Endodermal cell (in vitro differentiated cells): ENCODE data around the gene KRT25. TPM values are rescaled to one million over a fixed set of nuclear protein-coding genes. Genes with fewer than 3 reads are reported as not detected.
A peak's percentile ranks its signal among the peaks of the same experiment; 100 is the strongest.

Source experiments
- DNase-seq: peaks from one replicate; pipeline ENCODE4 v3.0.0-alpha.2; 2017
- H3K27ac ChIP-seq: 2 replicates; pipeline ENCODE4 v1.5.1; 2013; ENCODE audit warnings: mild to moderate bottlenecking, low read depth, low read length, moderate library complexity
- H3K27me3 ChIP-seq: 2 replicates; pipeline ENCODE4 v1.6.1; 2013; ENCODE audit warnings: mild to moderate bottlenecking, low read length, moderate library complexity; ENCODE audit not compliant: insufficient read depth, control insufficient read depth, poor library complexity, severe bottlenecking
- H3K36me3 ChIP-seq: 2 replicates; pipeline ENCODE4 v1.7.0; 2013; ENCODE audit warnings: mild to moderate bottlenecking, low read length, moderate library complexity; ENCODE audit not compliant: control insufficient read depth, insufficient read depth
- H3K4me1 ChIP-seq: one replicate; pipeline ENCODE4 v1.7.0; 2013; ENCODE audit warnings: low read length; ENCODE audit not compliant: control insufficient read depth, insufficient read depth
- H3K4me3 ChIP-seq: 2 replicates; pipeline ENCODE4 v1.5.1; 2013; ENCODE audit warnings: mild to moderate bottlenecking, low read length, moderate library complexity
- H3K9ac ChIP-seq: 2 replicates; pipeline ENCODE4 v1.6.1; 2013; ENCODE audit warnings: mild to moderate bottlenecking, low read length, moderate library complexity; ENCODE audit not compliant: poor library complexity, severe bottlenecking; ENCODE audit errors: extremely low read depth
- H3K9me3 ChIP-seq: 2 replicates; pipeline ENCODE4 v1.6.1; 2013; ENCODE audit warnings: mild to moderate bottlenecking, low read length, moderate library complexity; ENCODE audit not compliant: control insufficient read depth
- H3K27ac Mint-ChIP-seq: 2 replicates; pipeline ENCODE4 v1.8.0; 2020; ENCODE audit warnings: mixed read lengths
- H3K27me3 Mint-ChIP-seq: 2 replicates; pipeline ENCODE4 v1.8.0; 2021; ENCODE audit warnings: mild to moderate bottlenecking, mixed read lengths; ENCODE audit not compliant: insufficient read depth
- H3K36me3 Mint-ChIP-seq: 2 replicates; pipeline ENCODE4 v1.8.0; 2020; ENCODE audit warnings: low read depth, mixed read lengths
- H3K4me1 Mint-ChIP-seq: 2 replicates; pipeline ENCODE4 v1.8.0; 2020; ENCODE audit warnings: mixed read lengths
- H3K4me3 Mint-ChIP-seq: 2 replicates; pipeline ENCODE4 v1.8.0; 2020; ENCODE audit warnings: mild to moderate bottlenecking, moderate library complexity, mixed read lengths
- H3K9me3 Mint-ChIP-seq: 2 replicates; pipeline ENCODE4 v1.8.0; 2020; ENCODE audit warnings: mild to moderate bottlenecking, mixed read lengths
- WGBS, 2 experiments: methylation state at CpG; one replicate each; pipeline versions ENCODE4 v1.1.5 to v1.1.7; 2013; ENCODE audit warnings: missing lambda C conversion rate in 2 of 2, mixed read lengths in 1 of 2; ENCODE audit not compliant: insufficient coverage in 1 of 2, insufficient read length in 1 of 2; 5-methylcytosine and 5-hydroxymethylcytosine counted together
- total RNA-seq, 2 donors: library from RNA; stranded (reverse); fragmentation: NEBNext Ultra II Directional in 1 of 2; extraction: Animal tissue kit (Norgen Biotek cat#: 25700) in 1 of 2; gene quantifications; 2 replicates in 1 of 2; 3 replicates in 1 of 2; pipeline ENCODE4 v1.2.1, GENCODE V29; 2021
- TF ChIP-seq, protein P1 (sequence below): fragments of 200-600 bp; sonication (generic); conservative IDR thresholded peaks from 2 replicates; pipeline ENCODE4 v1.5.0; 2021; ENCODE audit warnings: antibody characterized with exemption, mild to moderate bottlenecking

KRT25 gene
- total RNA-seq, 2 donors from 2014 or later, result not detected

DNA sequence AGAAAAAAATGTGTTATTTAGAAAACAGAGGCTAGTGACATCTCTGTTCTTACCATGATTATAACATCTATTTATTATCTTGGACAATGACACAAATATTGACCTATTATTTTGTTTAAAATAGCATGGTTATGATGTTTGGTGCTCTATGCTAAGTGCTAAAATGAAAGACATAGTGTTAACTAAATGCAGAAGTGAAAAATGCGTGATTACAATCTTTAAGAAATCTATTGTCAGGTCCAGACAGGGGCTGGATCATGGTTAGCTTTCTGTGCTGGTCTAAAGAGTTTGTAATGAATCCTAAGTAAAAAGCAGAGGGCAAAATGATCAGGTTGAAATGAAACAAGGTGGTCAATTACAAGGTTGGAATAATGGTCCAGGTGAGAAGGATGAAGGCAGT, 45.2 kb upstream of the KRT25 start:
- no peak overlapping the region for H3K4me3 ChIP-seq
- peaks cover 4% of the 10 kb centered on the region for H3K9me3 Mint-ChIP-seq
- H3K36me3 ChIP-seq, result no peaks in the 10 kb centered on the region
- TF ChIP-seq, protein P1, sequence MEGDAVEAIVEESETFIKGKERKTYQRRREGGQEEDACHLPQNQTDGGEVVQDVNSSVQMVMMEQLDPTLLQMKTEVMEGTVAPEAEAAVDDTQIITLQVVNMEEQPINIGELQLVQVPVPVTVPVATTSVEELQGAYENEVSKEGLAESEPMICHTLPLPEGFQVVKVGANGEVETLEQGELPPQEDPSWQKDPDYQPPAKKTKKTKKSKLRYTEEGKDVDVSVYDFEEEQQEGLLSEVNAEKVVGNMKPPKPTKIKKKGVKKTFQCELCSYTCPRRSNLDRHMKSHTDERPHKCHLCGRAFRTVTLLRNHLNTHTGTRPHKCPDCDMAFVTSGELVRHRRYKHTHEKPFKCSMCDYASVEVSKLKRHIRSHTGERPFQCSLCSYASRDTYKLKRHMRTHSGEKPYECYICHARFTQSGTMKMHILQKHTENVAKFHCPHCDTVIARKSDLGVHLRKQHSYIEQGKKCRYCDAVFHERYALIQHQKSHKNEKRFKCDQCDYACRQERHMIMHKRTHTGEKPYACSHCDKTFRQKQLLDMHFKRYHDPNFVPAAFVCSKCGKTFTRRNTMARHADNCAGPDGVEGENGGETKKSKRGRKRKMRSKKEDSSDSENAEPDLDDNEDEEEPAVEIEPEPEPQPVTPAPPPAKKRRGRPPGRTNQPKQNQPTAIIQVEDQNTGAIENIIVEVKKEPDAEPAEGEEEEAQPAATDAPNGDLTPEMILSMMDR, result no peak
- H3K4me1 Mint-ChIP-seq, result peaks cover 3% of the 10 kb centered on the region
- H3K4me1 ChIP-seq, result no peaks in the 10 kb centered on the region
- H3K4me3 Mint-ChIP-seq, result no peak overlapping the region
- H3K9me3 ChIP-seq, result peaks cover 6% of the 10 kb centered on the region
- 83 to 88% methylated on average over 1 of the region's 1 CpG for WGBS, 2 experiments
- H3K27me3 Mint-ChIP-seq, result peaks cover 24% of the 10 kb centered on the region
- no peaks in the 10 kb centered on the region for H3K36me3 Mint-ChIP-seq
- H3K27ac ChIP-seq, result no peak overlapping the region
- no peak overlapping the region for H3K27ac Mint-ChIP-seq
- H3K9ac ChIP-seq, result no peak overlapping the region
- peaks cover 35% of the 10 kb centered on the region for H3K27me3 ChIP-seq
- no peak for DNase-seq

DNA sequence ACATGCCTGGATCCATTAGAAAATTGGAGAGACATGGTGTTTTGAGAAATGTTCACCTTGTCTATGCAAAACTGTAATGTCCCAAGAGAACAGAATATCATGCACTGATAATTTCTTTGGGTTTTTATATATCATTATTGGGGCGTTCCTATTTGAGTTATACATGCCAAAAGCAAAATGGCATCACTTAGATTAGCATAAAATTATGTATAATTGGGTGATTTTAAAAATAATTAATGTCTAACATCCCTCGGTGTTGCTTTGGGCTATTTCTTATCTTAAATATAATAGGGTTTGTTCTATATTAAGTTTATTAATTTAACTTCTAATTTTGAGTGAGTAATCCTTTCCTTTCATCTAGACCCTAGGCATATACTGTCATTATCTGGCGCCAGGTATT, 44.7 kb upstream of the KRT25 start, which contains the start of gene KRT28:
KRT28 (minus strand) TSS at position 101 of the 400 bp plus-strand sequence; CDS start at position 35, 66 bp downstream.
- H3K4me1 ChIP-seq, result no peaks in the 10 kb centered on the region
- H3K27me3 ChIP-seq, result peaks cover 35% of the 10 kb centered on the region
- H3K4me3 ChIP-seq, result no peak within 1 kb of the TSS
- no peaks in the 10 kb centered on the region for H3K36me3 ChIP-seq
- peaks cover 3% of the 10 kb centered on the region for H3K4me1 Mint-ChIP-seq
- H3K27ac Mint-ChIP-seq, result no peak within 1 kb of the TSS
- no peak within 1 kb of the TSS for H3K9ac ChIP-seq
- WGBS, 2 experiments, result 83% methylated on average over 1 of the region's 3 CpGs; no CpG with 5 or more reads in 1 of the 2 experiments
- no peaks in the 10 kb centered on the region for H3K36me3 Mint-ChIP-seq
- peaks cover 2% of the 10 kb centered on the region for H3K9me3 ChIP-seq
- H3K27ac ChIP-seq, result no peak within 1 kb of the TSS
- no peak for DNase-seq
- H3K4me3 Mint-ChIP-seq, result no peak within 1 kb of the TSS
- peaks cover 23% of the 10 kb centered on the region for H3K27me3 Mint-ChIP-seq
- TF ChIP-seq, protein P1, result no peak
- no peaks in the 10 kb centered on the region for H3K9me3 Mint-ChIP-seq

DNA sequence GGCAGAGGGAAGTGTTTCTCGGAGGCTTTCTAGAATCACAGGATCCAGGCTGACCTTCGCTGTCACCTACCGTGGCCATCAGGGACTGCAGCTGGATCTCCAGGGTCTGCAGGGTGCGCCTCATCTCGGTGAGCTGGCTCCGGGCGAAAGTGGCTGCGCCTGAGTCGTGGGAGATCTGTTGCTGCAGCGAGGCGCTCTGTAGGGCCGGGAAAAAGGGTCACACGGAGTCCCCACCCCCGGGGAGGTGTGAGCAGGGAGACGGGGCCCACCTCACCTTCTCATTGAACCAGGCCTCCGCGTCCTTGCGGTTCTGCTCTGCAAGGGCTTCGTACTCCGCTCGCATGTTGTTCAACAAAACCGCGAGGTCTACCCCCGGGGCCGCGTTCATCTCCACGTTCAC, 41.7 kb upstream of the KRT25 start:
- 93 to 96% methylated on average over 21 to 27 of the region's 27 CpGs for WGBS, 2 experiments
- Mint-ChIP-seq H3K9me3 (no peaks in the 10 kb centered on the region), H3K27ac (no peak overlapping the region), H3K36me3 (no peaks in the 10 kb centered on the region), H3K4me3 (no peak overlapping the region), H3K4me1 (no peaks in the 10 kb centered on the region), H3K27me3 (peaks cover 24% of the 10 kb centered on the region)
- H3K9ac ChIP-seq, result no peak overlapping the region
- peaks cover 27% of the 10 kb centered on the region for H3K27me3 ChIP-seq
- H3K9me3 ChIP-seq, result no peaks in the 10 kb centered on the region
- TF ChIP-seq, protein P1, result peak; percentile 52
- H3K4me1 ChIP-seq, result no peaks in the 10 kb centered on the region
- peak; percentile 79 for DNase-seq
- no peak overlapping the region for H3K27ac ChIP-seq
- no peak overlapping the region for H3K4me3 ChIP-seq
- H3K36me3 ChIP-seq, result no peaks in the 10 kb centered on the region
